WERI-Rb-1 (cell line): ENCODE measurements around the gene PPP1R3D.

Experiments used
- DNase-seq: peaks from one replicate; pipeline ENCODE4 v3.0.0-alpha.2; 2020
- H3K27ac ChIP-seq: fragments of 250-450 bp; sonication (Bioruptor Pico); 2 replicates; pipeline ENCODE4 v1.5.1; 2020; ENCODE audit warnings: mild to moderate bottlenecking, moderate library complexity
- H3K27me3 ChIP-seq: fragments of 250-450 bp; sonication (Bioruptor Pico); 2 replicates; pipeline ENCODE4 v1.5.1; 2021; ENCODE audit warnings: mild to moderate bottlenecking, low read depth, moderate library complexity; ENCODE audit not compliant: insufficient read depth, severe bottlenecking
- H3K36me3 ChIP-seq: fragments of 250-450 bp; sonication (Bioruptor Pico); 2 replicates; pipeline ENCODE4 v1.5.1; 2020; ENCODE audit warnings: mild to moderate bottlenecking, moderate library complexity
- H3K4me3 ChIP-seq: 2 replicates; pipeline ENCODE4 v1.5.1; 2011; ENCODE audit warnings: low read depth, mild to moderate bottlenecking, control low read depth, low read length
- H3K9me3 ChIP-seq: fragments of 250-450 bp; sonication (Bioruptor Pico); 2 replicates; pipeline ENCODE4 v1.5.1; 2021; ENCODE audit warnings: mild to moderate bottlenecking, moderate library complexity; ENCODE audit not compliant: severe bottlenecking
- TF ChIP-seq, protein P1 (sequence below): IDR thresholded peaks from 2 replicates; pipeline ENCODE4 v1.5.1; 2011; ENCODE audit warnings: low read depth, mild to moderate bottlenecking, control low read depth, inconsistent platforms, low read length

The PPP1R3D gene

DNA sequence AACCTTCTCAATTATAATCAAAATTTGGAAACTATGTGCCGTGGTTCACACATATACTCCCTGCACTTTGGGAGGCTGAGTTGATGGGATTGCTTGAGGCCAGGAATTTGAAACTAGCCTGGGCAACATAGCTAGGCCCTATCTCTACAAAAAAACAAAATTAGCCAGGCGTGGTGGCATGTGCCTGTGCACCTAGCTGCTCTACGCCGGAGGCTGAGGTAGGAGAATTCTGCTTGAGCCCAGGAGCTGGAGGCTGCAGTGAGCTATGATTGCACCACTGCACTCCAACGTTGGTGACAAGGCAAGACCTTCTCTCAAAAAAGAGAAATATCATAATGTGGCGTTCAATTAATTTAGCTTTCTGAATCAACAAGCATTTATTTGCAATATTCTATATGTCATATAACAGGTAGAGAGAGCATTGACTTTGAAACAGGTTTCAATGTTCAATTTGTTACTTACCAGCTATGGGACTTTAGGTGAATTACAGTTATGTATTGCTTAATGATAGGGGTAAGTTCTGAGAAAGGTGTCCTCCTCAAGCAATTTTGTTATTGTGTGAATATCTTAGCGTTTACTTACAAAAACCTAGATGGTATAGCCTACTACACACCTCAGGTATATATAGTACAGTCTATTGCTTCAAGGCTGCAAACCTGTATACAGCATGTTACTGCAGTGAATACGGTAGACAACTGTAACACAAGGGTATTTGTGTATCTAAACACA, 4.5 kb downstream of the PPP1R3D start:
- no peaks in the 10 kb centered on the region for H3K36me3 ChIP-seq
- H3K9me3 ChIP-seq: no peaks in the 10 kb centered on the region
- TF ChIP-seq, protein P1, sequence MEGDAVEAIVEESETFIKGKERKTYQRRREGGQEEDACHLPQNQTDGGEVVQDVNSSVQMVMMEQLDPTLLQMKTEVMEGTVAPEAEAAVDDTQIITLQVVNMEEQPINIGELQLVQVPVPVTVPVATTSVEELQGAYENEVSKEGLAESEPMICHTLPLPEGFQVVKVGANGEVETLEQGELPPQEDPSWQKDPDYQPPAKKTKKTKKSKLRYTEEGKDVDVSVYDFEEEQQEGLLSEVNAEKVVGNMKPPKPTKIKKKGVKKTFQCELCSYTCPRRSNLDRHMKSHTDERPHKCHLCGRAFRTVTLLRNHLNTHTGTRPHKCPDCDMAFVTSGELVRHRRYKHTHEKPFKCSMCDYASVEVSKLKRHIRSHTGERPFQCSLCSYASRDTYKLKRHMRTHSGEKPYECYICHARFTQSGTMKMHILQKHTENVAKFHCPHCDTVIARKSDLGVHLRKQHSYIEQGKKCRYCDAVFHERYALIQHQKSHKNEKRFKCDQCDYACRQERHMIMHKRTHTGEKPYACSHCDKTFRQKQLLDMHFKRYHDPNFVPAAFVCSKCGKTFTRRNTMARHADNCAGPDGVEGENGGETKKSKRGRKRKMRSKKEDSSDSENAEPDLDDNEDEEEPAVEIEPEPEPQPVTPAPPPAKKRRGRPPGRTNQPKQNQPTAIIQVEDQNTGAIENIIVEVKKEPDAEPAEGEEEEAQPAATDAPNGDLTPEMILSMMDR: no peak
- H3K27ac ChIP-seq: no peak overlapping the region
- no peak overlapping the region for H3K4me3 ChIP-seq
- no peaks in the 10 kb centered on the region for H3K27me3 ChIP-seq
- no peak for DNase-seq

DNA sequence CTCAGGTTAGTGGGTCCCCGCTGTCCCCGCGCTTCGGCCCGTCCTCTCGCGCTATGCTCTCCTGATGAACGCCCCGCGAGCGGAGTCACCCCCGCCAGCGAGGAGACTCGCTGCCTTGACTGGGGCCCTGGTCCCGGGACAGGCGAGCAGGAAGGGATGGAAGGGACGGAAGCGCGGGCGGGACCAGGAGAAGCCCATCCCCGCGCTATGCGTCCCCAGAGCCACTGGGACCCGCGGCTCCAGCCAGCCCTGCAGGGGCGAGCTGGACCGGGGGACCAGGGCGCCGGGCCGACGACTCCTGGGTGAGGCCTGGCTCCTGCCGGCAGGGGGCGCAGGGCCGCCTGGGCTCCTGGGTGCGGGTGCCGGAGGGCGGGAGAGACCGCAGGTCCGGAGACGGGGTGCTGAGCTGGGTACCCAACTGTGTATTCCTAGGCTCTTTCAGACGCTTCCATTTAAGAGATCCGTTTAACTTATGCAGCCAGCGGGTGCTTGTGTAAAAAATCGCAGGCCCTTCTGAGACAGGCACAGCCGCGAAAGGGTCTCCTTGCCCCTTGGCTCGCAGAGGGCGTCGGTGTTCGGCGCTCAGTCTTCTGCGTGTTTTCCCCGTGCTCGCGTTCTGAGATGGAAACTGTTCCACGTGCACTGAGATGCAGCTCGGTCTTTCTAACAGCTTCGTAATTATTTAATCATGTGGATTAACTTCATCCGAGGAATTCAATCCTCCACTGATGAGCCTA, 6.1 kb downstream of the PPP1R3D start:
- H3K4me3 ChIP-seq: peak overlapping the region; percentile 48
- peak; percentile 78 for DNase-seq

DNA sequence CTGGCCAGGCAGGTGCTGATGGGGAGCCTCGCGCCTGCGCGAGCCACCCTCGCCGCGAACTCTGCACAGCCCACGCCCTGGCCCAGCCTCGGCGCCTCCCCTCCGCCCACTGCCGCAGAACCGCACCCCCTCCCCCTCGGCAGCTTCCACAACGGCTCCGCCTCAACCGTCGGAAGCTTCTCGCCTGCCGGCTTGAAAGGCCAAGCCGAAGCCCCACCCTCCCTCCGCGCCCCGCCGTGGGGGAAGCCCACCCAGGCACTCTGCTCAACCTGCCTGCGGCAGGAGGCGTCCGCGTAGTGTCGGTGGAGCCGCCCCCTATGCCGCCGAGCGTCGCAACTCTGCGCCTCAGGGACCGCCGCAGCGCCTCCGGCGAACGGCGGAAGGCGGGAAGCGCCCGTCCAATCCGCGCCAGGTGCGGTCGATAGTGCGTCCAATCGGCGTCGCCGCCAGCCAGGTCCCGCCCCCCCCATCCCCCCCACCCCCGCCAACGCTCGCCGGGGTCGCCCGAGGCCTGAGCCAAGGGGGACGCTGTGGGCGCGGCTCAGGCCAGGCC, 6.7 kb downstream of the PPP1R3D start, which contains the start of gene SYCP2:
SYCP2 (minus strand) TSS at position 342 of the 553 bp plus-strand sequence. CDS start 11,224 bp downstream, outside the sequence.
- Histone ChIP-seq H3K27me3 (no peaks in the 10 kb centered on the region), H3K4me3 (peak within 1 kb of the TSS; percentile 48), H3K27ac (no peak within 1 kb of the TSS), H3K36me3 (no peaks in the 10 kb centered on the region), H3K9me3 (no peaks in the 10 kb centered on the region)
- TF ChIP-seq, protein P1: no peak
- DNase-seq: no peak

More for the DNA sequence above, 6.1 kb downstream of the PPP1R3D start:
- H3K27ac ChIP-seq: no peak overlapping the region
- TF ChIP-seq, protein P1: peak; percentile 95
- no peaks in the 10 kb centered on the region for H3K9me3 ChIP-seq
- H3K36me3 ChIP-seq: no peaks in the 10 kb centered on the region
- no peaks in the 10 kb centered on the region for H3K27me3 ChIP-seq

DNA sequence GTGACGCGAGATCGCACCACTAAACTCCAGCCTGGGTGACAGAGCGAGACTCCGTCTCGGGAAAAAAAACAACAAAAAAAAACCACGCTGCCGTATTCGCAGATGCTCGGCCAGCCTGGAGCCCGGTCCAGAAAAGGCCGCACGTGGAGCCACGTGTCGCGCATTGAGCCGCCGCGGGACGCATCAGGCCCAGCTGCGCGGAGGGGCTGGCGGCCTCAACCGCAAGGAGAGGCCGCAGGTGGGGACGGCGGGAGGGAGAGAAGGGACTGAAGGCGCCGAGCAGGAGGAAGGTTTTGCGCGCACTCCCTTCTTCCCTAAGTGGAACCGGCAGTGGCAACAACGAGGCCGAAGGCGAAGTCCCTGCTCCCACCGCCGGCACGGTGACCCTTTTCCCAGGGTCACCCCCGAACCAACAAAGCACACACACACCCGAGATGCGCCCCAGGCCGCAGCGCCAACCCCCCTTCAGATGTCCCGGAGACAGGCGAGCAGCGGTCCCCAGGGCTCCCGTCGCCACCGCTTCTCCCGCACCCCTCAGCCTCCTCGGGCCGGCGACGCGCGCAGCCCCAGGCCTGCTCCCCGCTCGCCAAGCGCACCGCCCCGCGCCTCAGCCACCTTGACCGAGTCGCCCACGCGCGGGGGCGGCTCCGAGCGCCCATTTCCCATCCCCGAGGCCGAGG, 7.3 kb downstream of the PPP1R3D start:
- Histone ChIP-seq H3K36me3 (no peaks in the 10 kb centered on the region), H3K27me3 (no peaks in the 10 kb centered on the region), H3K4me3 (no peak overlapping the region), H3K27ac (no peak overlapping the region), H3K9me3 (no peaks in the 10 kb centered on the region)
- DNase-seq: no peak
- TF ChIP-seq, protein P1: no peak

DNA sequence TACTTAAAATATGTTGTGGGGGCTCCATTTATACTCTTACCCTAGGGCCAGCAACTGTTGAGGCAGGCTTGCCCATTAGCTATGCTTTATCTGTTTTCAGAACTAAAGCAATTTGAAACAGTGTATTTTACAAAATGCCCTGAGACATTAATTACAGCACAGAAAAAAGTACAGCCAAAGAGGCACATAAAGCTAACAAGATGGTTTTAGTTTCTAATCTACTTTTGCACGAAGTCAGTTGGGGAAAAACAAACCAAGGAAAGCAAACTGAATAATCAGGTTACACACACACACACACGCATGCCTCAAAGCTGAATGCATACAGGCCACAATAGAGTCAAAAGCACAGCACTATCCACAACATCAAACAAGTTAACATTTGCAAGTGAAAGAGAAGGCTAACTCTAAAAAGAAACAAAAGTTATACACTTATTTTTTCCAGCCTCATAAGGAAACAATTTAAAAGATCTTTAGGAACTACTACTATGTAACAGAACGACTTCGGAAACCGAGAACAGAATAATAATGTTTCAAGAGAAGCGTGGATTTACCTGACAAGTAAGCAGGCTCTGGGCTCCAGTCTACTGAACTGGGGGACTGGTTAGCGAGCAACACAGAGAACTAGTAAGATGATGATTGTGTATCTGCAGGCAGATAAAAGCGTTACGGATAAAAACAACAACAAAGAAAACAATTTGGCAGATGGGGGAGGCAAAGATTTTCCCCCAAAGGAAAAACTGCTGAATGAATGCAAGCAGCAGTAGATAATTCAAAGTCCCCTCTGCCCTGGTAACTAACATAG, 8.4 kb downstream of the PPP1R3D start:
- no peak for DNase-seq
- Histone ChIP-seq H3K4me3 (no peak overlapping the region), H3K27me3 (no peaks in the 10 kb centered on the region), H3K36me3 (no peaks in the 10 kb centered on the region), H3K9me3 (no peaks in the 10 kb centered on the region), H3K27ac (no peak overlapping the region)
- TF ChIP-seq, protein P1: no peak
